Germinal center (tissue), 1 donor: ENCODE results near the gene ALAS1.

ENCODE experiments used
- DNase-seq: peaks from one replicate; pipeline ENCODE4 v3.0.0; 2012; ENCODE audit warnings: mixed read lengths, low spot score

Gene ALAS1

DNA sequence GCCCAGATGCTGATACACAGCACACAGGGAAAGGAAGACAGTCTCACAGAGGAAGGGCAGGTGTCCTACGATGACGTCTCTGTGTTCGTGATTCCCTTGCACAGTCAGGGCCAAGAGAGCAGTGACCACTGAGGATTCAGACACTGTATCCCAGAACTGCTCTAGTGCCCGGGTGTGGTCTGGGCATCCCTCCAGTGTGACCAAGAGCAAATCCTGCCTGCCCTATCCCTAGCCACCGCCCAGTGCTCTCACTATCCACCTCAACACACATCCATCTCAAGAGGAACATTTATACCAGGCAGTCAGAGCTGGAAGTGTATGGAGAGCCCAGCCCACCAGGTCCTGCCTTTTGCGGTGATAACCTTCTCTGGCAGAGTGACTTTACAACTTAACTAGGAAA, 51.7 kb downstream of the ALAS1 start:
- no peak for DNase-seq

GRCh38 chr3:52250122-52250521, 52.2 kb downstream of the ALAS1 start:
- no peak for DNase-seq

DNA sequence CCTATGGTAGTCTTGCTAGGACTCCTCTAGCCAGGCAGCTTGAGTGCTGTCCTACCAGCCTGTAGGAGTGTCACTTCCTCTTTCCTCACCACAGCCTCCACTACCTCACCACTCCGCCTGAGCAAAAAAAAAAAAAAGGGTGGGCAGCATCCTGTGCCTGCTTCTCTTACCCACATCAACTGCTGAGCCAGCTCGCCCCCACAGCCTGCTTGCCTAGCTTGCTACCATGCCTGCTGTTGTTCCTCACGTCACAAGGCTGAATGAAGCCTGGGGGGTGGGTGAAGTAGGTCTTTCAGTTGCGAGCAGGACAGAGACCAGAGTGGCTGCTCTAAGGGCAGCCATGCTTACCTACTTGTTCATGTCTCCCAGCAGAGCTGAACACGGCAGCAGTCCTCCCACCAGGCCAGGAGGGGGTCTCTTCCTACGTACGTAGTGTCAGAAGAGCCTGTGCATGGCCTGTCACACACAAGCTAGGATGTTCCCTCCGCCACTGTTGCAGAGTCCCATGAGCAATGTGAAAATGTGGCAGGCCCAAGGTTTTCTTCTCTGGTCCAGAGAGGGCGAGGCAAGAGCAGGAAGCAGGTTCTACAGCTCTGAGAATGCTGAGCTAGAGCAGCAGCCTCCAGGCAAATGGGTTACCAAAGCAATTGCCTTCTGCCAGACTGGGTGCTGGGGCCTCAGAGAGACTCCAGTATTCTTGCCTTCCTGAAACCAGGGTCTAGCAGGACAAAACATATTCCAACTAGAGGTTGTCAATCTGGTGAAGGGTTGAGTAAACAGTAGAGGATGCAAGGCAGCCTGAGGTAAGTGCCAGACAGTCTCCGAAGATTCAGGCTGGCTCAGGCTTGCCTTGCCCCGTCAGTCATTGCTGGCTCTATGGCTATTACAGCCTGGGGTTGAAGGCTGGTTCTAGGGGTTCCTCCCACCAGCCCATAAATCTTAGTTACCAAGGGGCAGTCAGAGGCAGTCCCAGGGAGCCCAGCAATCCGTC, 55.6 kb downstream of the ALAS1 start:
- peak; percentile 91 for DNase-seq

DNA sequence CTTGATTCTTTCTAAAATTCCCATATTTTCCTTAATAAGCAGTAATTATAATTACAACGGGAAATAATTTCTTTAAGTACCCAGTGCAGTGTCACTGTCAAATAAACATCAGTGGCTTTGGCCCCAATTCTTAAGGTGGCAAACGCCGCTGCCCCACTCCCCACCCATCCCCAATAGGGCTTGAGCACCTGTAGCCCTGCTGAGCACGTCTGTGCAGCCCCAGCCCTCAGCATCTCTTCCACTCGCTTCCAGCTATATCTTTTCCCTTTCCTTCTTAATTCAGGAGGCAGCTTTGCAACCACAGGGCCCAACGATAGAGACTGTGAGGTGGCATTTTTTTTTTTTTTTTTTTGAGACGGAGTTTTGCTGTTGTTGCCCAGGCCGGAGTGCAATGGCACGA, 56.6 kb downstream of the ALAS1 start:
- DNase-seq: no peak

GRCh38 chr3:52256159-52256558, 58.2 kb downstream of the ALAS1 start:
- no peak for DNase-seq

DNA sequence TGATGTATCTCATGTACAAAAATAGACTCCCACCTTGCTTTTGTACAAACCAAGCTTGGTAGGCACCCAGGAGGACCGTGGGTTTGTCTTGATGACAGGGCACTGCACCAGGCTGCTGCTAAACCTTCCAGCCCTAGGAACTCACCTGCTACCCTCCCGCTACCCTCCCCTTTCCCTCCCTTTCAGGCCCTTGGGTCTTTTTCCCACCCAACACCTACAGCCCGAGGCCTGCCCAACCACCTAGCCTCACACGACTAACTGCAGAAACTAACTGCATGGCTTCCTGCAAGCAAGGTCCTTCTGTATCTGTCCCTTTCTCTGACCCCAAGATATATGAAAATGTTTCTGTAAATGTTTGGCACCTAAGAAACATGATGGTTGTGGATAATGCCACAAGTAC, 58.7 kb downstream of the ALAS1 start:
- no peak for DNase-seq

GRCh38 chr3:52257911-52258310, 60.0 kb downstream of the ALAS1 start:
- no peak for DNase-seq

DNA sequence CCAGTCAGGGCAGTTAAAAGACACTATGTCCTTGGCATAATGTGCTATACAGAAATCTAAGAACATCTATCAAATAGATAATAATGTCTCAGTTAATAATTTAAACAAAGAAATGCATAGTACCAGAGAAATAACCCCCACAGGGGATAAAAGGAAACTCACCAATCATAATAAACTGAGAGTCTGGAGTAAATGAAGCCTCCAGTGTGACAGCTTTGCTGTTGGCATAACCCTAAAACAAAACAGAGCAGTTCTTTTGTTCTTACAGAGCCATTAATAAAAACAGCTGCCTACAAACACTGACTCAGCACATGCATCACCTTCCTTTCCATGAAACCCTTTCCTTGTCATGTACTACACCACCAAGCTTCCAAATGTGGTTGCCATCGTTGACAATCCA, 61.1 kb downstream of the ALAS1 start:
- no peak for DNase-seq

GRCh38 chr3:52259448-52259847, 61.5 kb downstream of the ALAS1 start:
- no peak for DNase-seq

DNA sequence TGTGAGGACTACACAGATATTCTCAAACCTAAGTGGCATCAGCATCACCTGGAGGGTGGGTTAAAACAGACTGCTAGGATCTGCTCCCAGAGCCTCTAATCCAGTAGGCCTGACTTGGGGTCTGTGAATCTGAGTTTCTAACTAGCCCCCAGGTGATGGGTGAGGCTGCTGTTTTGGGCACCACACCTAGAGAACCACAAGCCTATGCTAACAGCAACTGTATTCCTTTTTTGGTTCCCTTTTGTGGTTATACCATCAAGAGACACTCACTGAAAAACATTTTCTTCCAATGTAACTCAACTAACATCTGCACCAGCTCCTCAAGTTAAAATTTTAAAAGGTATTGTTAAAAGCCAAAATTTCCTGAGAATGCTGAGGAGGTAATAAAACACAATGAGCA, 64.5 kb downstream of the ALAS1 start:
- DNase-seq: no peak
